Adrenal gland (tissue), 5 donors: ENCODE results near the gene LZTFL1.

Experiments used
- POLR2A ChIP-seq, 2 donors: fragments of 450-650 bp; IDR thresholded peaks; one replicate each; pipeline ENCODE4 v1.6.1; 2017; ENCODE audit warnings: antibody characterized with exemption in 2 of 2, mild to moderate bottlenecking in 2 of 2, moderate library complexity in 1 of 2
- TF ChIP-seq, protein P1 (sequence below), 6 experiments: fragments of 450-650 bp in 4 of 6; fragments of 200-600 bp in 2 of 6; sonication (generic) in 1 of 6; IDR thresholded peaks; 1 replicate in 5 of 6; 2 replicates in 1 of 6; pipeline versions ENCODE4 v1.5.1 to v1.8.0; 2016 to 2021; ENCODE audit warnings: antibody characterized with exemption in 6 of 6, mild to moderate bottlenecking in 2 of 6, moderate library complexity in 1 of 6
- donor health status: DM: no; HTN: no; CAD: no.

- TF ChIP-seq, protein P1, sequence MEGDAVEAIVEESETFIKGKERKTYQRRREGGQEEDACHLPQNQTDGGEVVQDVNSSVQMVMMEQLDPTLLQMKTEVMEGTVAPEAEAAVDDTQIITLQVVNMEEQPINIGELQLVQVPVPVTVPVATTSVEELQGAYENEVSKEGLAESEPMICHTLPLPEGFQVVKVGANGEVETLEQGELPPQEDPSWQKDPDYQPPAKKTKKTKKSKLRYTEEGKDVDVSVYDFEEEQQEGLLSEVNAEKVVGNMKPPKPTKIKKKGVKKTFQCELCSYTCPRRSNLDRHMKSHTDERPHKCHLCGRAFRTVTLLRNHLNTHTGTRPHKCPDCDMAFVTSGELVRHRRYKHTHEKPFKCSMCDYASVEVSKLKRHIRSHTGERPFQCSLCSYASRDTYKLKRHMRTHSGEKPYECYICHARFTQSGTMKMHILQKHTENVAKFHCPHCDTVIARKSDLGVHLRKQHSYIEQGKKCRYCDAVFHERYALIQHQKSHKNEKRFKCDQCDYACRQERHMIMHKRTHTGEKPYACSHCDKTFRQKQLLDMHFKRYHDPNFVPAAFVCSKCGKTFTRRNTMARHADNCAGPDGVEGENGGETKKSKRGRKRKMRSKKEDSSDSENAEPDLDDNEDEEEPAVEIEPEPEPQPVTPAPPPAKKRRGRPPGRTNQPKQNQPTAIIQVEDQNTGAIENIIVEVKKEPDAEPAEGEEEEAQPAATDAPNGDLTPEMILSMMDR (IDR thresholded peaks at IDR 0.05): no peak
- TF ChIP-seq POLR2A (IDR thresholded peaks at IDR 0.05): no peak
These were observed 47.8 kb downstream of the LZTFL1 start for GRCh38 chr3:45794177-45794560.
